ENCODE measurements around the gene SMARCE1.

SMARCE1 gene

GRCh38 chr17:40645291-40645690, 2.3 kb downstream of the SMARCE1 start:
- no peak for DNase-seq

- DNase-seq, result no peak
These were observed 9.7 kb downstream of the SMARCE1 start for GRCh38 chr17:40637931-40638330.

GRCh38 chr17:40633871-40634270, 13.7 kb downstream of the SMARCE1 start:
- no peak for DNase-seq

GRCh38 chr17:40632216-40632615, 15.4 kb downstream of the SMARCE1 start:
- DNase-seq, result no peak

GRCh38 chr17:40629842-40630241, 17.8 kb downstream of the SMARCE1 start:
- no peak for DNase-seq

- no peak for DNase-seq
These were observed 22.3 kb downstream of the SMARCE1 start for GRCh38 chr17:40625311-40625710.

- DNase-seq, result no peak
These were observed 24.0 kb downstream of the SMARCE1 start for GRCh38 chr17:40623419-40624210.

GRCh38 chr17:40622509-40622928, 25.1 kb downstream of the SMARCE1 start:
- DNase-seq, result no peak

GRCh38 chr17:40621578-40621977, 26.0 kb downstream of the SMARCE1 start:
- no peak for DNase-seq

GRCh38 chr17:40621019-40621418, 26.6 kb downstream of the SMARCE1 start:
- DNase-seq, result no peak

- DNase-seq, result no peak
These were observed 28.6 kb downstream of the SMARCE1 start for GRCh38 chr17:40618754-40619625.

- DNase-seq, result no peak
These were observed 29.9 kb downstream of the SMARCE1 start for GRCh38 chr17:40617678-40618240.

- DNase-seq, result no peak
These were observed 31.0 kb downstream of the SMARCE1 start for GRCh38 chr17:40616592-40616991.

GRCh38 chr17:40615841-40616476, 31.7 kb downstream of the SMARCE1 start:
- DNase-seq, result no peak

GRCh38 chr17:40615068-40615840, 32.4 kb downstream of the SMARCE1 start:
- DNase-seq, result peak; percentile 57

GRCh38 chr17:40614431-40615067, 33.1 kb downstream of the SMARCE1 start:
- DNase-seq, result no peak

GRCh38 chr17:40613467-40614154, 34.0 kb downstream of the SMARCE1 start:
- no peak for DNase-seq

GRCh38 chr17:40612599-40613244, 34.9 kb downstream of the SMARCE1 start:
- peak; percentile 86 for DNase-seq

GRCh38 chr17:40611840-40612474, 35.7 kb downstream of the SMARCE1 start:
- no peak for DNase-seq

- no peak for DNase-seq
These were observed 37.3 kb downstream of the SMARCE1 start for GRCh38 chr17:40610359-40610758.
